ENCODE results near the gene HNF1B.

- TF ChIP-seq POLR2AphosphoS5 (IDR thresholded peaks at IDR 0.05) (no peak), CTCF (IDR thresholded peaks at IDR 0.05) (no peak)
These were observed 7.6 kb upstream of the HNF1B start for GRCh38 chr17:37752482-37752881.

All from breast epithelium (tissue), 3 donors.